ENCODE results near the gene SMIM41.

The SMIM41 gene

GRCh38 chr12:52137746-52138145 is 58.2 kb downstream of the SMIM41 start:
- no peak overlapping the region for H3K4me3 ChIP-seq (replicated peaks in 1 of 2; ENCODE audit: low read depth in 2 of 2, low read length in 2 of 2)
- DNase-seq (ENCODE audit: low read depth in 2 of 2) = no peak
- TF ChIP-seq CTCF (IDR thresholded peaks at IDR 0.05; ENCODE audit: low read depth, low read length) = no peak

GRCh38 chr12:52139147-52139546 is 59.6 kb downstream of the SMIM41 start:
- no peak overlapping the region for H3K4me3 ChIP-seq (replicated peaks in 1 of 2; ENCODE audit: low read depth in 2 of 2, low read length in 2 of 2)
- no peak for DNase-seq (ENCODE audit: low read depth in 2 of 2)
- no peak for TF ChIP-seq CTCF (IDR thresholded peaks at IDR 0.05; ENCODE audit: low read depth, low read length)

- peak; percentile 82 for TF ChIP-seq CTCF (IDR thresholded peaks at IDR 0.05; ENCODE audit: low read depth, low read length)
- no peak for DNase-seq (ENCODE audit: low read depth in 2 of 2)
Measured at GRCh38 chr12:52139579-52140062, 60.1 kb downstream of the SMIM41 start.

GRCh38 chr12:52141306-52141705 is 61.8 kb downstream of the SMIM41 start:
- no peak overlapping the region for H3K4me3 ChIP-seq (replicated peaks in 1 of 2; ENCODE audit: low read depth in 2 of 2, low read length in 2 of 2)
- no peak for TF ChIP-seq CTCF (IDR thresholded peaks at IDR 0.05; ENCODE audit: low read depth, low read length)
- DNase-seq (ENCODE audit: low read depth in 2 of 2) = no peak

More at GRCh38 chr12:52139579-52140062, 60.1 kb downstream of the SMIM41 start:
- no peak overlapping the region for H3K4me3 ChIP-seq (replicated peaks in 1 of 2; ENCODE audit: low read depth in 2 of 2, low read length in 2 of 2)

- DNase-seq (ENCODE audit: low read depth in 2 of 2) = no peak
- no peak overlapping the region for H3K4me3 ChIP-seq (replicated peaks in 1 of 2; ENCODE audit: low read depth in 2 of 2, low read length in 2 of 2)
- no peak for TF ChIP-seq CTCF (IDR thresholded peaks at IDR 0.05; ENCODE audit: low read depth, low read length)
Measured at GRCh38 chr12:52141875-52142274, 62.4 kb downstream of the SMIM41 start.

- no peak for DNase-seq (ENCODE audit: low read depth in 2 of 2)
- TF ChIP-seq CTCF (IDR thresholded peaks at IDR 0.05; ENCODE audit: low read depth, low read length) = no peak
- no peak overlapping the region for H3K4me3 ChIP-seq (replicated peaks in 1 of 2; ENCODE audit: low read depth in 2 of 2, low read length in 2 of 2)
Measured at GRCh38 chr12:52142431-52142830, 62.9 kb downstream of the SMIM41 start.

Data from cardiac fibroblast (primary cell).